K562 (cell line): ENCODE results near the gene HSD17B3. TPM values are rescaled to one million over a fixed set of nuclear protein-coding genes. Genes with fewer than 3 reads are reported as not detected.

ENCODE experiments used
- ATAC-seq: fragments of 200-7000 bp; cut with Tn5 transposase; 3 replicates; pipeline ENCODE4 v1.9.1; 2020; ENCODE audit warnings: moderate library complexity
- BruUV-seq: library from RNA; stranded (reverse); fragments of 400-500 nt; replicated peaks from 2 replicates; lab custom pipeline; 2021; lab: Mats Ljungman, UMichigan
- CTCF ChIA-PET: fragments of 300-600 bp; formaldehyde crosslinking; extraction: SDS; loops from one replicate; lab custom pipeline; 2021; ENCODE audit warnings: low intra/inter-chr PET ratio; lab: Yijun Ruan, JAX
- POLR2A ChIA-PET: fragments of 300-600, 350-650 bp; sonication (Branson Sonifier 250); formaldehyde crosslinking; extraction: SDS; loops from one replicate; lab custom pipeline; 2021; ENCODE audit warnings: antibody characterized with exemption, inconsistent platforms; lab: Yijun Ruan, JAX
- DNase-seq, 4 experiments: peaks; one replicate each; pipeline versions ENCODE4 v3.0.0 to v3.0.0-alpha.2; 2011 to 2018; ENCODE audit warnings: low spot score in 3 of 4, mixed read lengths in 3 of 4; ENCODE audit errors: extremely low read depth in 1 of 4
- FAIRE-seq: peaks from 2 replicates; lab custom pipeline; 2011; peaks lifted over from hg19 to GRCh38; lab: Jason Lieb, UNC
- H2AFZ ChIP-seq: 2 replicates; pipeline ENCODE4 v1.6.0; 2011; ENCODE audit warnings: low read depth, low read length, control low read depth, inconsistent platforms
- H3K27ac ChIP-seq: fragments of 200-600 bp; 3 replicates; pipeline ENCODE4 v1.8.0; 2011; ENCODE audit warnings: low read depth, mild to moderate bottlenecking, control low read depth, inconsistent platforms, low read length, moderate library complexity, mixed read lengths; ENCODE audit errors: extremely low read depth
- H3K27me3 ChIP-seq, 2 experiments: fragments of 300-600 bp in 1 of 2; 2 replicates in 1 of 2; 3 replicates in 1 of 2; pipeline versions ENCODE4 v1.6.0 to v1.8.0; 2011; ENCODE audit warnings: inconsistent platforms in 2 of 2, low read length in 2 of 2, mild to moderate bottlenecking in 1 of 2, mixed read lengths in 1 of 2, moderate library complexity in 1 of 2; ENCODE audit not compliant: control insufficient read depth in 2 of 2, insufficient read depth in 2 of 2
- H3K36me3 ChIP-seq: fragments of 300-600 bp; 3 replicates; pipeline ENCODE4 v1.8.0; 2011; ENCODE audit warnings: mild to moderate bottlenecking, low read length, inconsistent platforms; ENCODE audit not compliant: control insufficient read depth, insufficient read depth
- H3K4me1 ChIP-seq, 2 experiments: fragments of 200-600 bp in 1 of 2; replicated peaks in 1 of 2; 2 replicates in 1 of 2; 3 replicates in 1 of 2; pipeline versions ENCODE4 v1.5.1 to v1.8.0; 2011; ENCODE audit warnings: inconsistent platforms in 2 of 2, low read length in 2 of 2, mild to moderate bottlenecking in 1 of 2, mixed read lengths in 1 of 2, moderate library complexity in 1 of 2; ENCODE audit not compliant: control insufficient read depth in 2 of 2, insufficient read depth in 2 of 2
- H3K4me2 ChIP-seq: 2 replicates; pipeline ENCODE4 v1.6.1; 2011; ENCODE audit warnings: low read length, control low read depth, inconsistent platforms, mixed read lengths; ENCODE audit not compliant: insufficient read depth
- H3K4me3 ChIP-seq: fragments of 200-600 bp; sonication (generic), shearing (Covaris generic); 2 replicates; pipeline ENCODE4 v1.5.1; 2016; ENCODE audit warnings: control low read depth, inconsistent platforms
- H3K79me2 ChIP-seq: fragments of 200-600 bp; 3 replicates; pipeline ENCODE4 v1.8.0; 2011; ENCODE audit warnings: low read length, inconsistent platforms; ENCODE audit not compliant: control insufficient read depth, insufficient read depth
- H3K9ac ChIP-seq, 2 experiments: 2 replicates each; pipeline versions ENCODE4 v1.6.0 to v1.6.1; 2011; ENCODE audit warnings: low read depth in 2 of 2, low read length in 2 of 2, control low read depth in 1 of 2, inconsistent platforms in 1 of 2, mild to moderate bottlenecking in 1 of 2, mixed read lengths in 1 of 2; ENCODE audit not compliant: insufficient read depth in 1 of 2
- H3K9me1 ChIP-seq: one replicate; pipeline ENCODE4 v1.6.0; 2011; ENCODE audit warnings: inconsistent platforms, mild to moderate bottlenecking, low read length, moderate library complexity; ENCODE audit not compliant: control insufficient read depth, insufficient read depth
- H3K9me3 ChIP-seq: replicated peaks from 2 replicates; pipeline ENCODE4 v1.5.1; 2011; ENCODE audit warnings: low read depth, low read length, inconsistent platforms; ENCODE audit not compliant: control insufficient read depth, insufficient read depth
- H4K20me1 ChIP-seq: replicated peaks from 2 replicates; pipeline ENCODE4 v1.6.1; 2011; ENCODE audit warnings: low read length, inconsistent platforms, mixed read lengths; ENCODE audit not compliant: control insufficient read depth, insufficient read depth
- ZNF12 ChIP-seq: sonication (generic); formaldehyde crosslinking; IDR thresholded peaks from 2 replicates; pipeline ENCODE4 v1.4.0; 2020; ENCODE audit warnings: mild to moderate bottlenecking, missing genetic modification reagents
- WGBS: fragments of 100-300 bp; shearing (Covaris generic); methylation state at CpG from one replicate; pipeline ENCODE4 v1.1.6; 2016; ENCODE audit warnings: low coverage, mixed read lengths; ENCODE audit not compliant: insufficient coverage; ENCODE audit errors: missing lambda C conversion rate; 5-methylcytosine and 5-hydroxymethylcytosine counted together
- in situ Hi-C: fragments of 300-500 bp; cut with MboI; formaldehyde crosslinking; loops from 4 replicates; pipeline ENCODE4 v1.15.0; 2018; ENCODE audit warnings: inconsistent platforms, mixed read lengths
- intact Hi-C: fragments of 100-400 bp; cut with micrococcal nuclease; formaldehyde crosslinking; loops from 2 replicates; pipeline ENCODE4 v1.14.2; 2022
- polyA plus RNA-seq, 8 experiments: library from polyadenylated mRNA; depleted of rRNA in 4 of 8; stranded (reverse) in 5 of 8; unstranded in 3 of 8; fragments of >200 nt; fragmentation: Nextera tagmentation in 2 of 8; fragmentation: Illumina TruSeq in 1 of 8; extraction: Ambion mirVana in 2 of 8; extraction: Trizol in 1 of 8; gene quantifications; 2 replicates each; pipeline versions ENCODE4 v1.2.1 to v1.2.3, GENCODE V29; 2011 to 2014; ENCODE audit warnings: inconsistent platforms in 1 of 8, missing spikeins in 1 of 8
- total RNA-seq, 7 experiments: library from RNA; depleted of rRNA in 6 of 7; stranded (reverse); fragments of >200 nt in 6 of 7; fragmentation: Illumina TruSeq in 2 of 7; extraction: Trizol in 2 of 7; gene quantifications; 2 replicates each; pipeline versions ENCODE4 v1.2.1 to v1.2.3, GENCODE V29; 2011 to 2021; ENCODE audit warnings: low replicate concordance in 1 of 7
- TF ChIP-seq, protein P1 (sequence below), 2 experiments: fragments of 150-350 bp in 1 of 2; IDR thresholded peaks; 2 replicates each; pipeline ENCODE4 v1.6.1; 2012 to 2016; ENCODE audit warnings: low read depth in 2 of 2, low read length in 2 of 2, mild to moderate bottlenecking in 1 of 2, moderate library complexity in 1 of 2

HSD17B3 gene
- total and polyA plus RNA-seq, 9 of the 15 experiments (the other 6 are each of a cell fraction or from before 2014, with no cell fraction given) = not detected

DNA sequence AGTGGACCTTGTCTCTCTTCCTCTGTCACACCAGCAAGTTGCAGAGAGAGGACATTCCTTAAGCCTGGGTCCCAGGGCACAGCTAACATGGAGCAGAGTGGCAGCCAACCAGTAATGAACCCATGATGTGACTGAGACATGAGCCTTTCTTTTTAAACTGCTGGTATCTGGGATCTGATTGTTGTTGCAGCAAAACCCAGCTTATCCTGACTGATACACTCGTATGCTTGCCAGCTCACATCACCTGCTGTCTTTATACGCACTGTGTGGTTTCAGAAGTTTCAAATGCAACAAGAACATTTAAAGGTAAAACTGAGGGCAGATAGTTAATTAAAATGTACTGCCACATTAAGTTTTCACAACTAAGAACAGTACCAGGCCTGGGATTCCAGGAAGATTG, 97.1 kb downstream of the HSD17B3 start:
- 0% methylated on average over 2 of the region's 2 CpGs for WGBS

More for the DNA sequence above, 97.1 kb downstream of the HSD17B3 start:
- Histone ChIP-seq H3K27ac (no peak overlapping the region), H3K79me2 (no peaks in the 10 kb centered on the region), H3K9ac (no peak overlapping the region), H4K20me1 (no peaks in the 10 kb centered on the region), H3K36me3 (no peaks in the 10 kb centered on the region), H3K9me1 (no peaks in the 10 kb centered on the region), H3K4me3 (no peak overlapping the region), H3K4me2 (no peak overlapping the region), H3K4me1 (no peaks in the 10 kb centered on the region)
- in situ Hi-C loops = no loop called here
- DNase-seq (no peak), FAIRE-seq (no peak)
- no TSS peak for BruUV-seq
- POLR2A ChIA-PET = no interaction called here
- intact Hi-C loops = no loop called here
- CTCF ChIA-PET = no interaction called here
- TF ChIP-seq ZNF12 (CRISPR knock-in tag) = peak; percentile 86
- TF ChIP-seq, protein P1, sequence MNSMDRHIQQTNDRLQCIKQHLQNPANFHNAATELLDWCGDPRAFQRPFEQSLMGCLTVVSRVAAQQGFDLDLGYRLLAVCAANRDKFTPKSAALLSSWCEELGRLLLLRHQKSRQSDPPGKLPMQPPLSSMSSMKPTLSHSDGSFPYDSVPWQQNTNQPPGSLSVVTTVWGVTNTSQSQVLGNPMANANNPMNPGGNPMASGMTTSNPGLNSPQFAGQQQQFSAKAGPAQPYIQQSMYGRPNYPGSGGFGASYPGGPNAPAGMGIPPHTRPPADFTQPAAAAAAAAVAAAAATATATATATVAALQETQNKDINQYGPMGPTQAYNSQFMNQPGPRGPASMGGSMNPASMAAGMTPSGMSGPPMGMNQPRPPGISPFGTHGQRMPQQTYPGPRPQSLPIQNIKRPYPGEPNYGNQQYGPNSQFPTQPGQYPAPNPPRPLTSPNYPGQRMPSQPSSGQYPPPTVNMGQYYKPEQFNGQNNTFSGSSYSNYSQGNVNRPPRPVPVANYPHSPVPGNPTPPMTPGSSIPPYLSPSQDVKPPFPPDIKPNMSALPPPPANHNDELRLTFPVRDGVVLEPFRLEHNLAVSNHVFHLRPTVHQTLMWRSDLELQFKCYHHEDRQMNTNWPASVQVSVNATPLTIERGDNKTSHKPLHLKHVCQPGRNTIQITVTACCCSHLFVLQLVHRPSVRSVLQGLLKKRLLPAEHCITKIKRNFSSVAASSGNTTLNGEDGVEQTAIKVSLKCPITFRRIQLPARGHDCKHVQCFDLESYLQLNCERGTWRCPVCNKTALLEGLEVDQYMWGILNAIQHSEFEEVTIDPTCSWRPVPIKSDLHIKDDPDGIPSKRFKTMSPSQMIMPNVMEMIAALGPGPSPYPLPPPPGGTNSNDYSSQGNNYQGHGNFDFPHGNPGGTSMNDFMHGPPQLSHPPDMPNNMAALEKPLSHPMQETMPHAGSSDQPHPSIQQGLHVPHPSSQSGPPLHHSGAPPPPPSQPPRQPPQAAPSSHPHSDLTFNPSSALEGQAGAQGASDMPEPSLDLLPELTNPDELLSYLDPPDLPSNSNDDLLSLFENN (IDR thresholded peaks at IDR 0.05; ENCODE audit: low read depth in 2 of 2, low read length in 2 of 2) = no peak
- TF ChIP-seq, all 486 proteins: peak for 1
- ATAC-seq = no peak
- Histone ChIP-seq H3K9me3 (no peaks in the 10 kb centered on the region), H2AFZ (no peak overlapping the region), H3K27me3 (peaks cover 32 to 56% of the 10 kb centered on the region in 2 experiments)
